Colonic mucosa (tissue), 4 donors: Measurements from ENCODE around the gene MAPK13. TPM values are rescaled to one million over a fixed set of nuclear protein-coding genes. Genes with fewer than 3 reads are reported as not detected.

ENCODE experiments used
- DNase-seq: peaks from one replicate; pipeline ENCODE4 v3.0.0-alpha.2; 2020
- H3K27ac ChIP-seq: fragments of 200-600 bp; one replicate; pipeline ENCODE4 v1.8.0; 2021
- H3K27me3 ChIP-seq: fragments of 200-600 bp; one replicate; pipeline ENCODE4 v1.8.0; 2021
- H3K36me3 ChIP-seq: fragments of 200-600 bp; one replicate; pipeline ENCODE4 v1.8.0; 2021
- H3K4me1 ChIP-seq: fragments of 200-600 bp; one replicate; pipeline ENCODE4 v1.8.0; 2021; ENCODE audit warnings: mild to moderate bottlenecking
- H3K4me3 ChIP-seq: fragments of 200-600 bp; one replicate; pipeline ENCODE4 v1.8.0; 2021
- H3K9ac ChIP-seq, 2 donors: one replicate each; pipeline ENCODE4 v1.7.0; 2013; ENCODE audit warnings: control low read depth in 2 of 2, low read depth in 2 of 2, low read length in 2 of 2
- H3K9me3 ChIP-seq: fragments of 200-600 bp; one replicate; pipeline ENCODE4 v1.8.0; 2021
- intact Hi-C: fragments of 100-400 bp; cut with DNase I; formaldehyde crosslinking; loops from one replicate; pipeline ENCODE4 v1.14.1; 2022
- total RNA-seq, 2 donors: library from RNA; stranded (reverse); fragmentation: NEBNext Ultra II Directional in 1 of 2; extraction: Animal tissue kit (Norgen Biotek cat#: 25700) in 1 of 2; gene quantifications; one replicate each; pipeline ENCODE4 v1.2.1, GENCODE V29; 2021
- TF ChIP-seq, protein P1 (sequence below): fragments of 200-600 bp; IDR thresholded peaks from one replicate; pipeline ENCODE4 v1.8.0; 2022; ENCODE audit warnings: antibody characterized with exemption, mild to moderate bottlenecking
- donor health status: healthy.
- donor health status: DM: no; HTN: no; CAD: no.
- donor health status: DM: no; HTN: no; CAD: no.

The MAPK13 gene
- total RNA-seq, 2 donors from 2014 or later: 166 to 186 TPM

DNA sequence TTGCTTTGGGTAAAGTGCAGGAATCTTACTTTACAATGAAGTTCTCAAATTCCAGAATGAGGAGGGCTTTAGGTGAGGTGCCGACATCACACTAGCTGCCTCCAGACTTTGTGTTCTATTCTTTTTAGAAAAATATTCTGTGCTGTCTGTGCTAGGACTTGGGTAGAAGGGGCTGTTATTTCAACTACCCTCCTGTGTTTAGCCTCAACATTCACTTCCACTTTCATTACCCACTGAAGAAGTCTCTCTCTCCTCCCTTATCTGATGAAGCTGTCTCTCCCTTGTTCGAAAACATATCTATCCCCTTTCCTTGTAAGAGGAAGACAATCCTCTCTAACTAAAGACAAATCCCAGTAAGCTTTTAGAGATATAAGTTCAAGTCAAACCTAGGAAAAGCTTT lies 41.3 kb downstream of the MAPK13 start:
- TF ChIP-seq, protein P1, sequence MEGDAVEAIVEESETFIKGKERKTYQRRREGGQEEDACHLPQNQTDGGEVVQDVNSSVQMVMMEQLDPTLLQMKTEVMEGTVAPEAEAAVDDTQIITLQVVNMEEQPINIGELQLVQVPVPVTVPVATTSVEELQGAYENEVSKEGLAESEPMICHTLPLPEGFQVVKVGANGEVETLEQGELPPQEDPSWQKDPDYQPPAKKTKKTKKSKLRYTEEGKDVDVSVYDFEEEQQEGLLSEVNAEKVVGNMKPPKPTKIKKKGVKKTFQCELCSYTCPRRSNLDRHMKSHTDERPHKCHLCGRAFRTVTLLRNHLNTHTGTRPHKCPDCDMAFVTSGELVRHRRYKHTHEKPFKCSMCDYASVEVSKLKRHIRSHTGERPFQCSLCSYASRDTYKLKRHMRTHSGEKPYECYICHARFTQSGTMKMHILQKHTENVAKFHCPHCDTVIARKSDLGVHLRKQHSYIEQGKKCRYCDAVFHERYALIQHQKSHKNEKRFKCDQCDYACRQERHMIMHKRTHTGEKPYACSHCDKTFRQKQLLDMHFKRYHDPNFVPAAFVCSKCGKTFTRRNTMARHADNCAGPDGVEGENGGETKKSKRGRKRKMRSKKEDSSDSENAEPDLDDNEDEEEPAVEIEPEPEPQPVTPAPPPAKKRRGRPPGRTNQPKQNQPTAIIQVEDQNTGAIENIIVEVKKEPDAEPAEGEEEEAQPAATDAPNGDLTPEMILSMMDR: no peak

DNA sequence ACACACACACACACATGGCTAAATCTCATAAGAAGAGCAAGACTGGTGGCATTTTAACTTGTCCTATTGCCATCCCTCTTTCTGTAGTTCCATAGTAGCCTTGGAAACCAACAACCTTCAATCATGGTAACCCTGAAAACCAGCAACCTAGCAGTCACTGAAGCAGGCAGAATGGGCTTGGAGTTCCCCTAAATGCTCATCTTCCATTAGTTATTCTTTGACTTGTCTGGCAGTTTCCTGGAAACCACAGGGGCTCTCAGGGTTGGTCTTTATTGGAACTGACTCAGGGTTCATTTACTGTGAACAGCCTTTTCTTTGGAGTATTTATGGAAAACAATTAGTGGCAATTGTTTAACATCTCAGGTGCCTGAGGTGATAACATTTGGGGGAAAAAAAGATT lies 46.9 kb downstream of the MAPK13 start:
- Histone ChIP-seq H3K4me3 (no peak overlapping the region), H3K9ac (no peak overlapping the region), H3K9me3 (no peaks in the 10 kb centered on the region), H3K4me1 (no peaks in the 10 kb centered on the region), H3K27me3 (no peaks in the 10 kb centered on the region), H3K27ac (no peak overlapping the region), H3K36me3 (no peaks in the 10 kb centered on the region)
- TF ChIP-seq, protein P1: no peak
- intact Hi-C loops: no loop called here
- DNase-seq: no peak

More for the DNA sequence above, 41.3 kb downstream of the MAPK13 start:
- no peaks in the 10 kb centered on the region for H3K27me3 ChIP-seq
- H3K9ac ChIP-seq: no peak overlapping the region
- DNase-seq: no peak
- H3K4me1 ChIP-seq: no peaks in the 10 kb centered on the region
- no peak overlapping the region for H3K4me3 ChIP-seq
- intact Hi-C loops: no loop called here
- H3K27ac ChIP-seq: no peak overlapping the region
- no peaks in the 10 kb centered on the region for H3K36me3 ChIP-seq
- no peaks in the 10 kb centered on the region for H3K9me3 ChIP-seq

DNA sequence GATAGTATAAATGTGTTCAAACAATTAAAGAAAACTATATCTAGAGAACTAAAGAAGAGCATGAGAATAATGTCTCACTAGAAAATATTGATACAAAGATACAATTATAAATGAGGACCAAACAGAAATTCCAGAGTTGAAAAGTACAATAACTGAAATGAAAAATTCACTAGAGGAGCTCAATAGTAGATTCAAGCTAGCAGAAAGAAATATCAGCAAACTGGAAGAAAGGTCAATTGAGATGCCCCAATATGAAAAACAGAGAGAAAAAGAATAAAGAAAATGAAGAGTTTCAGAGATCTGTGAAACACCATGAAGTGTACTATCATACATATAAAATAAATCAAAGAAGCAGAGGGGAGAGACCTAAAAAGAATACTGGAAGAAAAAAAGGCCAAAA lies 48.2 kb downstream of the MAPK13 start:
- no peaks in the 10 kb centered on the region for H3K4me1 ChIP-seq
- no peak overlapping the region for H3K4me3 ChIP-seq
- no peak overlapping the region for H3K9ac ChIP-seq
- no peaks in the 10 kb centered on the region for H3K36me3 ChIP-seq
- H3K27ac ChIP-seq: no peak overlapping the region
- intact Hi-C loops: no loop called here
- DNase-seq: no peak
- no peaks in the 10 kb centered on the region for H3K9me3 ChIP-seq
- H3K27me3 ChIP-seq: no peaks in the 10 kb centered on the region
- TF ChIP-seq, protein P1: no peak

DNA sequence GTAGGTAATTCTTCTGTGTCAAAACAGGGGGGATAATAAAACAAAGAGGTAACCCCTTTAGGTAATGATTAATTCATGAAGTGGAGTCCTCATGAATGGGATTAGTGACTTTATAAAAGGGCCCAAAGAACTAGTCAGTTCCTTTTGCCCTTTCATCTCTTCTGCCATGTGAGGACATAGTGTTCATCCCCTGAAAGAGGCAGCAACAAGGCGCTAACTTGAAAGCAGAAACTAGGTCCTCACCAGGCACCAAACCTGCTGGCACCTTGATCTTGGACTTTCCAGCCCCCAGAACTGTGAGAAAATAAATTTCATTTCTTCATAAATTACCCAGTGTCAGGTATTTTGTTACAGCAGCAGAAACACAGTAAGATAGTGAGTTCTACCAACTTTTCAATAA lies 49.8 kb downstream of the MAPK13 start:
- intact Hi-C loops: no loop called here
- no peaks in the 10 kb centered on the region for H3K9me3 ChIP-seq
- TF ChIP-seq, protein P1: no peak
- no peak overlapping the region for H3K4me3 ChIP-seq
- no peaks in the 10 kb centered on the region for H3K36me3 ChIP-seq
- no peak for DNase-seq
- H3K4me1 ChIP-seq: no peaks in the 10 kb centered on the region
- H3K27me3 ChIP-seq: no peaks in the 10 kb centered on the region
- no peak overlapping the region for H3K27ac ChIP-seq
- no peak overlapping the region for H3K9ac ChIP-seq

DNA sequence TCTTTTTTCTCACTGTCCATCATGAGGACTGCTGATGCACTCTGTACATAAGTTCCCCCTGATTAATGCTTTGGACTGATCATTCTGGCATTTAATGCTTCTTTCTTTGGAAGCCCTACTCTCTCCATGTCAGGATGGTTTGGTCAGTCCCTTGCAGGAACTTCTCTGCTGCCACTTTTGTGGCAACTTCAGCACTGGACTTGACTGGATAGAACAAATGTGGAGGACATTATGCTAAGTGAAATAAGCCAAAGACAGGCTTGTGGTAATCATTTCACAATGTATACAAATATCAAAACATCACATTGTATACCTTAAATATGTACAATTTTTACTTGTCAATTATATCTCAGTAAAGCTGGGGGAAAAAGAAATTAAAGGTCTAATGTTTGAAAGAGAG lies 54.0 kb downstream of the MAPK13 start:
- TF ChIP-seq, protein P1: no peak
- no peak overlapping the region for H3K27ac ChIP-seq
- H3K27me3 ChIP-seq: no peaks in the 10 kb centered on the region
- intact Hi-C loops: no loop called here
- no peaks in the 10 kb centered on the region for H3K9me3 ChIP-seq
- no peak for DNase-seq
- no peak overlapping the region for H3K9ac ChIP-seq
- no peak overlapping the region for H3K4me3 ChIP-seq
- H3K36me3 ChIP-seq: no peaks in the 10 kb centered on the region
- no peaks in the 10 kb centered on the region for H3K4me1 ChIP-seq

DNA sequence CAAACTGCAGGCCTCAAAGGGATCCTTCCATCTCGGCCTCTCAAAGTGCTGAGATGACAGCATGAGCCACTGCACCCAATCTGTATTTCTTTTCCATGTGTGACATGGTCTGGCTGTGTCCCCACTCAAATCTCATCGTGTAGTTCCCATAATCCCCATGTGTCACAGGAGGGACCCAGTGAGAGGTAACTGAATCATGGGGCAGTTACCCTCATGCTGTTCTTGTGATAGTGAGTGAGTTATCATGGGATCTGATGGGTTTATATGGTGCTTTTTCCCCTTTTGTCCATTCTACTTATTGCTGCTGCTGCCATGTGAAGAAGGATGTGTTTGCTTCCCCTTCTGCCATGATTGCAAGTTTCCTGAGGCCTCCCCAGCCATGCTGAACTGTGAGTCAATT lies 55.9 kb downstream of the MAPK13 start:
- H3K27me3 ChIP-seq: no peaks in the 10 kb centered on the region
- DNase-seq: no peak
- intact Hi-C loops: no loop called here

More for the DNA sequence above, 55.9 kb downstream of the MAPK13 start:
- TF ChIP-seq, protein P1: no peak
- H3K9me3 ChIP-seq: no peaks in the 10 kb centered on the region
- H3K36me3 ChIP-seq: no peaks in the 10 kb centered on the region
- H3K27ac ChIP-seq: no peak overlapping the region
- no peaks in the 10 kb centered on the region for H3K4me1 ChIP-seq
- no peak overlapping the region for H3K4me3 ChIP-seq
- H3K9ac ChIP-seq: no peak overlapping the region
